Osteocyte (in vitro differentiated cells): Measurements from ENCODE around the gene KLHL1. TPM values are rescaled to one million over a fixed set of nuclear protein-coding genes. Genes with fewer than 3 reads are reported as not detected.
"Not testable (repeated sequence)": the region's sequence is repeated elsewhere in the genome, so short reads cannot be mapped to it uniquely, and the experiment has no call there.

Source experiments
- DNase-seq: peaks from one replicate; pipeline ENCODE4 v3.0.0; 2021; ENCODE audit warnings: mixed read lengths; ENCODE audit not compliant: unreplicated experiment; ENCODE audit errors: extremely low spot score
- H3K27ac Mint-ChIP-seq: one replicate; pipeline ENCODE4 v1.8.0; 2021; ENCODE audit warnings: mild to moderate bottlenecking, mixed read lengths; ENCODE audit not compliant: unreplicated experiment
- H3K27me3 Mint-ChIP-seq: one replicate; pipeline ENCODE4 v1.8.0; 2021; ENCODE audit warnings: mixed read lengths; ENCODE audit not compliant: unreplicated experiment
- H3K36me3 Mint-ChIP-seq: one replicate; pipeline ENCODE4 v1.8.0; 2021; ENCODE audit warnings: mixed read lengths; ENCODE audit not compliant: unreplicated experiment
- H3K4me1 Mint-ChIP-seq: one replicate; pipeline ENCODE4 v1.8.0; 2021; ENCODE audit warnings: mixed read lengths; ENCODE audit not compliant: unreplicated experiment
- H3K4me3 Mint-ChIP-seq: one replicate; pipeline ENCODE4 v1.8.0; 2021; ENCODE audit warnings: mild to moderate bottlenecking, moderate library complexity, mixed read lengths; ENCODE audit not compliant: unreplicated experiment
- H3K9me3 Mint-ChIP-seq: one replicate; pipeline ENCODE4 v1.8.0; 2021; ENCODE audit warnings: mixed read lengths; ENCODE audit not compliant: unreplicated experiment
- long read RNA-seq: library from polyadenylated mRNA; unstranded; transcript quantifications from one replicate; pipeline ENCODE4 v2.0.0, GENCODE V29; 2021
- total RNA-seq: library from RNA; stranded (reverse); gene quantifications from 2 replicates; pipeline ENCODE4 v1.2.1, GENCODE V29; 2021
- TF ChIP-seq, protein P1 (sequence below): fragments of 200-600 bp; sonication (generic); IDR thresholded peaks from 2 replicates; pipeline ENCODE4 v1.5.0; 2021; ENCODE audit warnings: antibody characterized with exemption, mild to moderate bottlenecking, moderate library complexity

Gene KLHL1, protein sequence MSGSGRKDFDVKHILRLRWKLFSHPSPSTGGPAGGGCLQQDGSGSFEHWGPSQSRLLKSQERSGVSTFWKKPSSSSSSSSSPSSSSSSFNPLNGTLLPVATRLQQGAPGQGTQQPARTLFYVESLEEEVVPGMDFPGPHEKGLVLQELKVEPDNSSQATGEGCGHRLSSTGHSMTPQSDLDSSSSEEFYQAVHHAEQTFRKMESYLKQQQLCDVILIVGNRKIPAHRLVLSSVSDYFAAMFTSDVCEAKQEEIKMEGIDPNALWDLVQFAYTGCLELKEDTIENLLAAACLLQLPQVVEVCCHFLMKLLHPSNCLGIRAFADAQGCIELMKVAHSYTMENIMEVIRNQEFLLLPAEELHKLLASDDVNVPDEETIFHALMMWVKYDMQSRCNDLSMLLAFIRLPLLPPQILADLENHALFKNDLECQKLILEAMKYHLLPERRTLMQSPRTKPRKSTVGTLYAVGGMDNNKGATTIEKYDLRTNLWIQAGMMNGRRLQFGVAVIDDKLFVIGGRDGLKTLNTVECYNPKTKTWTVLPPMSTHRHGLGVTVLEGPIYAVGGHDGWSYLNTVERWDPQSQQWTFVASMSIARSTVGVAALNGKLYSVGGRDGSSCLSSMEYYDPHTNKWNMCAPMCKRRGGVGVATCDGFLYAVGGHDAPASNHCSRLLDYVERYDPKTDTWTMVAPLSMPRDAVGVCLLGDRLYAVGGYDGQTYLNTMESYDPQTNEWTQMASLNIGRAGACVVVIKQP
- not detected in 2 replicates for total RNA-seq
- long read RNA-seq, result 0 reads

DNA sequence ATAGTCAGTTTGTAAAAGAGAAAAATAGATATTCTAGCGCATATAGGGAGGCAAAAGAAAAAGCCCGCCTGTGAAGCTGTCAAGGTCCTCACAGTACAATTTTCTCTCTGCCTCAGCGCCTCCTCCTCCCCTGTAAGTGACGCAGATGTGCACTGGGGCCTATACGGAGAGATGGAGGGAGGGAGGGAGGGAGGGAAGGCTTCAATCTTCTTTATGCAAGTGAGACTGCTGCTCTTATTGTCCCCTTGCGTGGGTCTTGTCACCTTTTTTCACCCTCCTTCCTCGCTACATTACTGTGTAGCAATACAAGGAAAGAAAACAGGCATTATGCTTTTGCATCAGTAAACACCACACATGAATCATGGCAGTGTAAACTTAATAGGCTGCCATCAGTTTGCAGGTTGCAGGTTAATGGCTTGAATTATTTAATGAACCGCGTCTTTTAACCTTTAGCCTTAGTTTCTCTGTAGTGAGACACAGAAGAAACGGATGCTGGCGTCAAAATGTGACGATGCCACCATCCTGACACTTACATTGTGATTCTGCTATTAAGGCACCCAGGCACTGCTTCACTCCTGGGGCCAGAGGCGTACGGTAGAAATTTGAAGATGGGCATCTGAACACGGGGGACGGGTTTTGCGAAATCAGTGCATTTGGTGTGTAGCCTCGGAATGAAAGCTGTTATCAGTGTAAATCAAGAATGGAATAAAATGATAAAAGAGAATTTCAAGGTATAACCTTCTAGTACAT, at the start of gene KLHL1:
Gene KLHL1, minus strand, starts transcription at position 97 of the 750 bp plus-strand sequence. CDS start 753 bp downstream, outside the sequence.
- TF ChIP-seq, protein P1, sequence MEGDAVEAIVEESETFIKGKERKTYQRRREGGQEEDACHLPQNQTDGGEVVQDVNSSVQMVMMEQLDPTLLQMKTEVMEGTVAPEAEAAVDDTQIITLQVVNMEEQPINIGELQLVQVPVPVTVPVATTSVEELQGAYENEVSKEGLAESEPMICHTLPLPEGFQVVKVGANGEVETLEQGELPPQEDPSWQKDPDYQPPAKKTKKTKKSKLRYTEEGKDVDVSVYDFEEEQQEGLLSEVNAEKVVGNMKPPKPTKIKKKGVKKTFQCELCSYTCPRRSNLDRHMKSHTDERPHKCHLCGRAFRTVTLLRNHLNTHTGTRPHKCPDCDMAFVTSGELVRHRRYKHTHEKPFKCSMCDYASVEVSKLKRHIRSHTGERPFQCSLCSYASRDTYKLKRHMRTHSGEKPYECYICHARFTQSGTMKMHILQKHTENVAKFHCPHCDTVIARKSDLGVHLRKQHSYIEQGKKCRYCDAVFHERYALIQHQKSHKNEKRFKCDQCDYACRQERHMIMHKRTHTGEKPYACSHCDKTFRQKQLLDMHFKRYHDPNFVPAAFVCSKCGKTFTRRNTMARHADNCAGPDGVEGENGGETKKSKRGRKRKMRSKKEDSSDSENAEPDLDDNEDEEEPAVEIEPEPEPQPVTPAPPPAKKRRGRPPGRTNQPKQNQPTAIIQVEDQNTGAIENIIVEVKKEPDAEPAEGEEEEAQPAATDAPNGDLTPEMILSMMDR, result no peak
- Mint-ChIP-seq H3K27ac (no peak within 1 kb of the TSS), H3K9me3 (no peaks in the 10 kb centered on the region), H3K36me3 (no peaks in the 10 kb centered on the region), H3K4me3 (no peak within 1 kb of the TSS), H3K27me3 (peaks cover 30% of the 10 kb centered on the region), H3K4me1 (no peaks in the 10 kb centered on the region)
- DNase-seq, result no peak

DNA sequence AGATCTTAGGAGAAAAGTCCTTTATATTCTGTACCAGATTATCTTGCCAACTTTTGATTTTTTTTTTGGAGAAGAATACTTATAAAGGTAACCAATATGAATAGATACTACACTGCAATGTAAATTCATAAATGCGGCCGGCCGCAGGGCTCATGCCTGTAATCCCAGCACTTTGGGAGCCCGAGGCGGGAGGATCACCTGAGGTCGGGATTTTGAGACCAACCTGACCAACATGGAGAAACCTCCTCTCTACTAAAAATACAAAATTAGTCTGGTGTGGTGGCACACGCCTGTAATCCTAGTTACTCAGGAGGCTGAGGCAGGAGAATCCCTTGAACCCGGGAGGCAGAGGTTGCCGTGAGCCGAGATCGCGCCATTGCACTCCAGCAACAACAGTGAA, 34.4 kb upstream of the KLHL1 start:
- not testable (repeated sequence) for H3K27me3 Mint-ChIP-seq, H3K9me3 Mint-ChIP-seq, H3K4me1 Mint-ChIP-seq, H3K27ac Mint-ChIP-seq, DNase-seq, H3K36me3 Mint-ChIP-seq, H3K4me3 Mint-ChIP-seq

DNA sequence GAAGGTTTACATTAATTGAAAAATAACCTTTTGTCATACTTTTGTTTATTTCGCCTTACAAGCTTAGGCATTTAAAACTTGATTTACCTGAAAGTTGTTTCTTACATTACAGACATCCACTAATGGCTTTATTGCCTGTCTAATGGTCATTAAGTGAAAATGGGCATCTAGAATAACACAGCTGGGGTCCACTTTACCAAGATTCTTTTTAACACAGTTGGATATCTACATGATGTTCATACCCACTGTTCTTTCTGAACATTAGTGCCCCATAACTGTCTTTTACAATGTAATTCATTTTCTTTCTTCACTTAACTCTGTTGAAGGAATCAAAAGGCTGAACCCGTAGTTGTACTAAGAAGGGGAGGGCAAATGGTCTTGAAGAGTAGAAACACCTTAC, 19.8 kb upstream of the KLHL1 start:
- TF ChIP-seq, protein P1, result no peak
- DNase-seq, result no peak
- no peaks in the 10 kb centered on the region for H3K36me3 Mint-ChIP-seq
- no peaks in the 10 kb centered on the region for H3K4me1 Mint-ChIP-seq
- H3K4me3 Mint-ChIP-seq, result no peak overlapping the region
- no peaks in the 10 kb centered on the region for H3K9me3 Mint-ChIP-seq
- peaks cover 4% of the 10 kb centered on the region for H3K27me3 Mint-ChIP-seq
- no peak overlapping the region for H3K27ac Mint-ChIP-seq

DNA sequence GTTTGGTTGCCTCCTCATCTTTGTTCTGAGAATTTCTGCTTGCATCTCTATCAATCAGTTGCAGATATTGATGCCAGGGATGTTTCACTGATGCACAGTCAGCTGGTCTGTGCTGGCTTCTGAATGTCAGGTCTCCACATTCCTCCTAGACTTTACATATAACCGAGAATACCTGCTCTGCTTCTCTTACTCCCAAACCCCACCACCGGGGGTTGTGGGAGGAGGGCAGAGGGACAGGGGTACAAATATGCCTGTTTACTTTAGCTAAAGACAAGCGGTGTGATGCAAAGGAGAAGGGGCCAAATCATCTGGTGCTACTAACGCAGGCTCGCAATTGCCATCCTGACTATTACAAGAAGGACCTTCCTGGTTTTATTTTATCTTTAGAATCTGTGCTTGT, 17.4 kb upstream of the KLHL1 start:
- no peak for DNase-seq
- Mint-ChIP-seq H3K4me1 (no peaks in the 10 kb centered on the region), H3K36me3 (no peaks in the 10 kb centered on the region), H3K9me3 (no peaks in the 10 kb centered on the region), H3K4me3 (no peak overlapping the region), H3K27me3 (peaks cover 4% of the 10 kb centered on the region), H3K27ac (no peak overlapping the region)
- TF ChIP-seq, protein P1, result no peak

DNA sequence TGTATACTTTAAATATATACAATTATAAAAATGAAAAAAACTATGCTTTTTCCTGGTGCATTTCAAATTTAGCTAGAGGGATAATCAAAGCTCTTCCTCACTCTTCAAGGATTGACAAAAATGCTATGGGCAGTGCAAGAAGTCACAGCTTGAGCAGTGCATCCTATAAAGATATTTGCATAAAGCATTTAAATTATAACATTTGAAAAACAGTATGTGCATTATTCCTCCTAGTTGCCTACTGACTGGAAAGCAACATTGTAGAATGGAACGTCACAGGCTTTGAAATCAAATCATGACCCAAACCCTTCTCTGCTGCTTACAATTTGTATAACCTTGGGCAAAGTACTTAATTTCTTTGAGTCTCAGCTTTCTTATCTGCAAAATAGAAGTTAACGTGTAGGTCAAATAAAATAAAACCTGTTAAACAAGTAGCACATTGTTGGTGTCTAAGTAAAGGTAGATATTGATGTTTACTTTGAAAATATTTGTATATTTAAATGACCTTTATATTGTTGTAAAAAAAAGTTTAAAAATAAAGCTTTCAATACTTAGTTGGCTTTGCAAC, 9.2 kb upstream of the KLHL1 start:
- no peaks in the 10 kb centered on the region for H3K9me3 Mint-ChIP-seq
- DNase-seq, result no peak
- no peak overlapping the region for H3K27ac Mint-ChIP-seq
- no peaks in the 10 kb centered on the region for H3K27me3 Mint-ChIP-seq
- H3K36me3 Mint-ChIP-seq, result no peaks in the 10 kb centered on the region
- TF ChIP-seq, protein P1, result no peak
- H3K4me1 Mint-ChIP-seq, result no peaks in the 10 kb centered on the region
- no peak overlapping the region for H3K4me3 Mint-ChIP-seq
